ENCODE results near the gene IL17RD. TPM values are rescaled to one million over a fixed set of nuclear protein-coding genes. Genes with fewer than 3 reads are reported as not detected.

IL17RD gene
- total RNA-seq, 1 experiment from 2014 or later, result 31.7 TPM

- Histone ChIP-seq H2AK5ac (ENCODE audit: insufficient read length, low read length) (no peak overlapping the region), H3K23ac (ENCODE audit: insufficient read length, low read depth, low read length) (no peak overlapping the region), H3K56ac (ENCODE audit: insufficient read length, low read depth, low read length) (no peak overlapping the region), H3K18ac (ENCODE audit: insufficient read length, low read depth, low read length) (no peak overlapping the region), H4K20me1 (ENCODE audit: control insufficient read depth, insufficient read depth, insufficient read length) (no peaks in the 10 kb centered on the region), H3T11ph (ENCODE audit: low read length) (no peak overlapping the region), H3K23me2 (ENCODE audit: insufficient read length, low read depth, low read length, poor library complexity, severe bottlenecking) (no peaks in the 10 kb centered on the region), H3K4ac (ENCODE audit: low read depth, low read length) (no peak overlapping the region), H2BK12ac (ENCODE audit: insufficient read length, low read depth, low read length) (no peak overlapping the region), H4K5ac (ENCODE audit: insufficient read length, low read depth, low read length) (no peak overlapping the region), H3K4me1 (ENCODE audit: insufficient read depth, low read length) (peaks cover 4% of the 10 kb centered on the region; the same call in 1 of the 2 replicates), H3K27me3 (ENCODE audit: insufficient read depth, low read length) (no peaks in the 10 kb centered on the region), H3K79me2 (ENCODE audit: insufficient read depth, low read length) (no peaks in the 10 kb centered on the region), H3K4me2 (ENCODE audit: insufficient read depth, insufficient read length, low read length) (no peak overlapping the region), H4K91ac (ENCODE audit: insufficient read length, low read depth, low read length) (no peak overlapping the region), H3K27ac (ENCODE audit: insufficient read length, low read depth, low read length) (no peak overlapping the region), H3K9me3 (ENCODE audit: control insufficient read depth, low read depth, low read length) (no peaks in the 10 kb centered on the region), H2BK120ac (ENCODE audit: low read depth, low read length, poor library complexity, severe bottlenecking) (no peak overlapping the region), H2AFZ (ENCODE audit: low read length) (no peak overlapping the region), H2BK20ac (ENCODE audit: low read depth, low read length, poor library complexity, severe bottlenecking) (no peak overlapping the region), H2BK5ac (ENCODE audit: insufficient read length, low read length) (no peak overlapping the region), H2BK15ac (ENCODE audit: low read depth, low read length) (no peak overlapping the region), H3K9ac (ENCODE audit: extremely low read depth, insufficient read length, low read length) (no peak overlapping the region), H3K14ac (ENCODE audit: insufficient read depth, low read length) (no peak overlapping the region), H3K79me1 (ENCODE audit: insufficient read depth, low read depth, low read length, poor library complexity, severe bottlenecking) (no peaks in the 10 kb centered on the region), H4K8ac (replicated peaks; ENCODE audit: insufficient read length, low read depth, low read length) (no peak overlapping the region)
- TF ChIP-seq CTCF (conservative IDR thresholded peaks at IDR 0.05), result no peak
- Mint-ChIP-seq H3K9me3 (no peaks in the 10 kb centered on the region), H3K4me3 (no peak overlapping the region), H3K4me1 (peaks cover 7 to 17% of the 10 kb centered on the region in 2 experiments), H3K27ac (no peak overlapping the region), H3K36me3 (ENCODE audit: insufficient read depth in 1 of 3, low read depth in 3 of 3) (no peaks in the 10 kb centered on the region), H3K27me3 (ENCODE audit: low read depth) (no peaks in the 10 kb centered on the region)
- no CpG with 5 or more reads among the region's 7 CpGs for WGBS (ENCODE audit: extremely low coverage, insufficient read length, low lambda C conversion rate)
- no peak for DNase-seq
Observed at GRCh38 chr3:57046101-57046765, 118.9 kb downstream of the IL17RD start.
